ENCODE data around the gene SNRNP48.
A peak's percentile ranks its signal among the peaks of the same experiment; 100 is the strongest.

Gene SNRNP48, protein sequence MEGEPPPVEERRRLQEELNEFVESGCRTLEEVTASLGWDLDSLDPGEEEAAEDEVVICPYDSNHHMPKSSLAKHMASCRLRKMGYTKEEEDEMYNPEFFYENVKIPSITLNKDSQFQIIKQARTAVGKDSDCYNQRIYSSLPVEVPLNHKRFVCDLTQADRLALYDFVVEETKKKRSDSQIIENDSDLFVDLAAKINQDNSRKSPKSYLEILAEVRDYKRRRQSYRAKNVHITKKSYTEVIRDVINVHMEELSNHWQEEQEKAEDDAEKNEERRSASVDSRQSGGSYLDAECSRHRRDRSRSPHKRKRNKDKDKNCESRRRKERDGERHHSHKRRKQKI

DNA sequence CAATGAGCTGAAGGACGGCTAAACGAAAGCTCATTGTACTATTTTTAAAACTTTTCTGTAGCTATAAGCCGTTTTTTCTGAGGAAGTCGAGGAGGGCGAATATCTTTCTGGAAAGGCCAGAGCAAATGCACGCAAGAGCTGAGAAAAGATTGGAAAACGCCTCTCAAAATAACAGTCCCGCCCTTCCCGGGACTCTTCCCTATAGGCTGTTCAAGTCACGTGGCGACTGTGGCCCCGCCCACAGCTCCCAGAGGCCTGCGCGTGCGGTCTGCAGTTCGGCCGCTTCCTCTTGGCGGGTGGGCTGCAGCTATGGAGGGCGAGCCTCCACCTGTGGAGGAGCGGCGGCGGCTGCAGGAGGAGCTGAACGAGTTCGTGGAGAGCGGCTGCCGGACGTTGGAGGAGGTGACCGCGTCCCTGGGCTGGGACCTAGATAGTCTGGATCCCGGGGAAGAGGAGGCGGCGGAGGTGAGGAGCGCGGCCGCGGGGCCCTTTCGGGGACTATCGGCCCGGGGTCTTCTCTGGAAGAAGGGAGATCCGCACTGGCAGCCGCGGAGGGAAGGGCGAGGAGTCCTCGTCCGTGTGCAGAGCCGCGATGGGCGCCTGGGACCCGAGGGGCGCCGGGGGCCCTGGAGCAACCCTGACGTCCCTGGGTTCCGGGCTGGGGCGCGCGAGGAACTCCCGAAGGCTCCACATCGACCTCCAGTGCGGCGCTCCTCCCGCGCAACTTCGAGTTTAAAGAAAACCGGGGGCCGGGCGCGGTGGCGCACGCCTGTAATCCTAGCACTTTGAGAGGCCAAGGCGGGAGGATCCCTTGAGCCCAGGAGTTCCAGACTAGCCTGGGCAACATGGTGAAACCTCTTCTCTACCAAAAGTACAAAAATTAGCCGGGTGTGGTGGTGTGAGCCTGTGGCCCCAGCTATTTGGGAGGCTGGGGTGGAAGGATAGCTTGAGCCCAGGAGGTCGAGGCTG lies at the start of gene SNRNP48:
Gene SNRNP48 (plus strand): TSS at position 250 of the 969 bp plus-strand sequence. CDS start 60 bp downstream, at position 310.
- Histone ChIP-seq H3K27ac (peak within 1 kb of the TSS; percentile 91), H3K4me3 (peak within 1 kb of the TSS; percentile 94), H3K4me2 (peak within 1 kb of the TSS; percentile 92), H3K4me1 (peaks cover 29% of the 10 kb centered on the region), H3K9ac (peak within 1 kb of the TSS; percentile 91), H3K36me3 (peaks cover 26% of the 10 kb centered on the region), H4K20me1 (peaks cover 37% of the 10 kb centered on the region), H3K9me3 (no peaks in the 10 kb centered on the region), H3K27me3 (no peaks in the 10 kb centered on the region)
- TF ChIP-seq Cebpa-rat (IDR thresholded peaks at IDR 0.05), result no peak

DNA sequence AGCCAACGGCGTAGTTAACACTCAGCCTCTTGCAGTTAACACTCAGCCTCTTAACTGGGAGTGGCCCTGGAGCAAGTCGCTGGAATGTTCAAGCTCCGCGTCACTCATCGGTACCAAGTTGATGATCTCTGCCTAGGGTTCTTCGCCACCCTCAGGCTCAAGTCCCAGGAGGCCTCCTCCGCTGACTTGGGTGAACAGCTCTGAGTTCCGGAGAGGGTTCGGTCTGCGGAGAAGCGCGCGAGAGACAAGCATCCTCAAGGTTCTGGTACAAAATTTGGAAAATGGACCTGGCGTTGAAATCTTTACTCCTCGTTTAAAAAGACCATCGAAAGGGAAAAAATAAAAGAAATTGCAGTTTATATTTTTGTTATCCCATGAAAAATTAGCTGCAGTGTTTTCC lies 49.4 kb upstream of the SNRNP48 start:
- Histone ChIP-seq H3K36me3 (no peaks in the 10 kb centered on the region), H3K27me3 (peaks cover 82% of the 10 kb centered on the region), H3K4me2 (no peak overlapping the region), H3K4me3 (no peak overlapping the region), H3K4me1 (peaks cover 23% of the 10 kb centered on the region), H3K9ac (no peak overlapping the region), H4K20me1 (peaks cover 56% of the 10 kb centered on the region), H3K27ac (no peak overlapping the region), H3K9me3 (no peaks in the 10 kb centered on the region)
- no peak for TF ChIP-seq Cebpa-rat (IDR thresholded peaks at IDR 0.05)

DNA sequence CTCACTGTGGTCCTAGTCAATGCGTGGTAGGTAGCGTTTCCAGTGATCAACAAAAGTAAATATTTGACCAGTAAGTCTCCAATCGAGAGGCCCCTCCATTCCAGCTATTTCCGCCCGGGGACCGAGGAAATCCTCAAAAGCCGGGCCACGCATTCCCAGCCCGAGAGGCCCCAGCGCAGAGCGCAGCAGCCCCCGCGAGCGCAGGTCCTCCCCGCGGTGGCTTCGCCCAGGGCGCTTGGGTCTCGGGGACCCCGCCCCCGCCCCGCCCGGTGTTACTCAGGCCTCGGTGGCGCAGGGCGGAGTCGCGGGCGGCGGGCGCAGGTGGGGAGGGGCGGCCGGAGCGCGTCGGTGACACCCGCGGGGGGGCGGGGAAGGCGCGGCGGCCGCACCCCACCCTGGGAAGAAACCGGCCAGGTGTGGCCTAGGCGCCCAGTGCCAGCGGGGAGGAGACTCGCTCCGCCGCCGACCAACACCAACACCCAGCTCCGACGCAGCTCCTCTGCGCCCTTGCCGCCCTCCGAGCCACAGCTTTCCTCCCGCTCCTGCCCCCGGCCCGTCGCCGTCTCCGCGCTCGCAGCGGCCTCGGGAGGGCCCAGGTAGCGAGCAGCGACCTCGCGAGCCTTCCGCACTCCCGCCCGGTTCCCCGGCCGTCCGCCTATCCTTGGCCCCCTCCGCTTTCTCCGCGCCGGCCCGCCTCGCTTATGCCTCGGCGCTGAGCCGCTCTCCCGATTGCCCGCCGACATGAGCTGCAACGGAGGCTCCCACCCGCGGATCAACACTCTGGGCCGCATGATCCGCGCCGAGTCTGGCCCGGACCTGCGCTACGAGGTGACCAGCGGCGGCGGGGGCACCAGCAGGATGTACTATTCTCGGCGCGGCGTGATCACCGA lies 48.6 kb upstream of the SNRNP48 start, which contains the start of gene DSP:
Gene DSP (plus strand): TSS at position 497 of the 890 bp plus-strand sequence. CDS start 245 bp downstream, at position 742.
- H3K9ac ChIP-seq, result 0 out of 2 replicates have a peak within 1 kb of the TSS, but pooled peaks have one; percentile 4
- no peaks in the 10 kb centered on the region for H3K9me3 ChIP-seq
- H3K27ac ChIP-seq, result no peak within 1 kb of the TSS
- H3K4me3 ChIP-seq, result peak within 1 kb of the TSS; percentile 66
- peaks cover 91% of the 10 kb centered on the region for H3K27me3 ChIP-seq
- H4K20me1 ChIP-seq, result peaks cover 58% of the 10 kb centered on the region
- no peaks in the 10 kb centered on the region for H3K36me3 ChIP-seq
- peaks cover 23% of the 10 kb centered on the region for H3K4me1 ChIP-seq
- no peak for TF ChIP-seq Cebpa-rat (IDR thresholded peaks at IDR 0.05)
- peak within 1 kb of the TSS; percentile 96 for H3K4me2 ChIP-seq

DNA sequence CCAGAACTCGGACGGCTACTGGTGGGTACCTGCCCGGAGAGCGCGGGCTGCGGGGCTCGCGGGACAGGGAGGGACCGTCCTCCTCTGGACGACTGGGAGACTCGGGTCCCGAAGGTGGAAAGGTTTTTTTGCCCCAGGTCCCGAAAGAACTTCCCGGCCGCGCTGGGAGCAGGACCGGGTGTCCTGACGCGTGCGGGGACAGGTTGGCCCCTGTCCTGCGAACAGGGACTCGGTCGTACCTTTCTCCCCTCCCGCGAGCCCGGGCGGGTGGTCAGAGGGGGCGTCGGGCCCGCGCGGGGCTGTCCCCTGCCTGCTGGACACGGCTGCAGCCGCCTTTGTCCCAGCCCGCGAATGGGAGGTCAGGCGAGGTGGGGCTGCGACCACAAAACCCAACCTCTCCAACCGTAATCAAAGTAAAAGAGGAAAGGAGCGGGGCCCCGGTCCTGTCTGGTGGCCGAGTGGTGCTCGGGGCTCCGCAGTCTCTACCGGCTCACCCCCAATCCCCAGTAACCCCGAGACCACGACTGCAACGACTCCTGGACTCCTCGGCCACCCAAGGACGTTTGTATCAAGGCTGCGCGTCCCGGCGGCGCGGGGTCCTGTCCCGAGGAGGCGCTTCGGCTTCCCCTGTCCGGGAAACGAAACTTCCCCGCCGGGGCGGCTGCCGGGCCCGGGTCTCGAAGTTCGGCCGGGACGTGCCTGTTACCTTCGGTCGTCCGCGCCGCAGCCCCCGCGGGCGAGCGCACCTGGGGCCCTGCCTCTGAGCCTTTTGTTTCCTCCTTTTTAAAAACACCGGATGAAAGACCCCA lies 47.7 kb upstream of the SNRNP48 start:
- Histone ChIP-seq H3K4me3 (peak overlapping the region; percentile 66), H3K27me3 (peaks cover 96% of the 10 kb centered on the region), H3K27ac (no peak overlapping the region)

DNA sequence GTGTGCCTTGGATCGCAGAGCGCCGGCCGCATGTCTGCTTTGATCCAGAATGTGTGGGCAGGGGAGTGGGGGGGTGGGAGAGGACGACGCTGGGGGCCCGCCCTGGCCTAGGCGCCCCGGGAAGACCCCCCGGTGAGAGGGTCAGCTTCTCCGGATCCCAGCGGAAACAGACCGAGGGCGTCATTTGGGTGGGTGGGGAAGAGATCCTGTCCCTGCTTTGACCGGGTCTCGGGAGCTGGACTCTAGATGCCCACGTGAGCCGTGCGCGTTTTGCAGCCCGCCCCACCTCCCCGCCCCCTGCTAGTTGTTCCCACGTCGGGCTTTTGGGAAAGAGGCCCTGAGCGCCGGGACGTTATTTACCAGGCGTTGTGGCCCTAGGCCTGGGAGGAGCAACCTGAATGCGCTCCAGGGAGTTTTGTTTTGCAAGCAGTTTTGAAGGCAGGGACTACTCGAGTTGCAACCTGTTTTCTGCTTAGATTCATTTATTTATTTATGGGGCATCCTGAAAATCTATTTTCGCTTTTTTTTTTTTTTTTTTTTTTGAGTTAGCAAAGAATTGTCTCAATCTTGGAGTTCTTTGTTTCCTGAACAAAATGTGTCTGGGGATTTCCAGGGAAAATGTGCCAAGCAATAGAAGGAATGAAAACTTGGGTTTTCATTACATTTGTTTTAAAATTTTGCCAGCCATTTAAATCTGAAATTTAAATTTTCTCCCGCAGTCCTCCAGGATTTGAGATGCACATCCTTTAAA lies 46.9 kb upstream of the SNRNP48 start:
- Histone ChIP-seq H3K36me3 (no peaks in the 10 kb centered on the region), H3K9me3 (no peaks in the 10 kb centered on the region), H3K4me2 (peak overlapping the region; percentile 96), H4K20me1 (peaks cover 58% of the 10 kb centered on the region), H3K4me1 (peaks cover 23% of the 10 kb centered on the region), H3K9ac (no peak overlapping the region), H3K27ac (no peak overlapping the region), H3K4me3 (peak overlapping the region; percentile 66), H3K27me3 (peaks cover 92% of the 10 kb centered on the region)
- TF ChIP-seq Cebpa-rat (IDR thresholded peaks at IDR 0.05), result no peak

More for the DNA sequence above, 47.7 kb upstream of the SNRNP48 start:
- peak overlapping the region; percentile 96 for H3K4me2 ChIP-seq
- H4K20me1 ChIP-seq, result peaks cover 58% of the 10 kb centered on the region
- peaks cover 23% of the 10 kb centered on the region for H3K4me1 ChIP-seq
- 0 out of 2 replicates have a peak overlapping the region, but pooled peaks have one; percentile 4 for H3K9ac ChIP-seq
- H3K9me3 ChIP-seq, result no peaks in the 10 kb centered on the region
- no peaks in the 10 kb centered on the region for H3K36me3 ChIP-seq
- TF ChIP-seq Cebpa-rat (IDR thresholded peaks at IDR 0.05), result no peak

DNA sequence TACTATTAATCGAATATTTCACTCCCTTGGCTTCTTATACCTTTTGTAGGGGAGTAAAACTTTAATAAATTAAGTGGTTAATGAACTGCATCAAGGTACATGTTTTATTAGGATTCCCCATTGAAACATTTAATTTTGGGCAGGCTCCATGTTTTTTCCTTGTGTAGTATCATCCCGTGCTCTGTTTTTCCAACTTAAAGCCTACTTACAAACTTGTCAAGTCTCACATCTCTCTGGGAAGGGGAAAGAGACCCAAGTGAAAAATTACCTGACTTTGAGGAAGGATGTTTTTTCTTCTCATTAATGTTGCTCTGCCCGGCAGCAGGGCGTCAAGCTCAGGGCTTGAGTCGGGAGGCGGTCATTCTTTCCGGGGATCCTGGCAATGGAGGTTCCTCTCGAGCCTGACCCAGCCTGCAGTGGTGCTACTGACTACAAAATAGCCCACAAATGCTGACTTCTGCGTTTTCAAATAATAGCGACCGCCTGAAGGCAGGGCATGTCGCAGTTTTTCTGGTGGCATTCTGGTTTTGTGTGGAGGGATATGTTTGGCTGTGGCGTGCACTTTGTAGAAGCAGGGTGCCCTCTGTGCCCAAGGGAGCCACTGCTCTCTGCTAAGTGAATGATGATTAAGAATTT lies 46.1 kb upstream of the SNRNP48 start:
- Histone ChIP-seq H4K20me1 (peaks cover 58% of the 10 kb centered on the region), H3K9ac (no peak overlapping the region), H3K4me3 (no peak overlapping the region)

DNA sequence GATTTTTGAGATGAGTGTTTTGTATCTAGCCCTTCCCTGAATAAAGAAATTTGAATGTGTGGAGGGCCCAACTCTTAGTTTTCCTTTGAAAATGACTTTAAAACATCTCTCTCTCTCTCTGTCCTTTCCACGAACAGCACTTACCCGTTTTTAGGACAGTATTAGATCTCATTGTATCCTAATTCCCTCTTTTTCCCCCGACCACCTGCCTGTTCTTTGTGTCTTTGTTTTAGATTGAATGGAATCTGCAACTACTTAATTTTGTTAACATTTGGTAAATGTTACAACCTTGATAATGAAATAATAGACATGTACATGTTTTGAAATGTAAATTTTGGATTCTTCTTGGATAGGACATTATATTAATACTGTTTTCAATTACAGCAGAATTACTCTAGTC lies 45.4 kb upstream of the SNRNP48 start:
- no peak for TF ChIP-seq Cebpa-rat (IDR thresholded peaks at IDR 0.05)
- H3K27ac ChIP-seq, result no peak overlapping the region
- H3K4me3 ChIP-seq, result no peak overlapping the region
- peaks cover 56% of the 10 kb centered on the region for H4K20me1 ChIP-seq
- peaks cover 76% of the 10 kb centered on the region for H3K27me3 ChIP-seq
- H3K4me1 ChIP-seq, result peaks cover 23% of the 10 kb centered on the region
- no peaks in the 10 kb centered on the region for H3K9me3 ChIP-seq
- no peak overlapping the region for H3K4me2 ChIP-seq
- no peaks in the 10 kb centered on the region for H3K36me3 ChIP-seq
- no peak overlapping the region for H3K9ac ChIP-seq

More for the DNA sequence above, 46.1 kb upstream of the SNRNP48 start:
- no peak for TF ChIP-seq Cebpa-rat (IDR thresholded peaks at IDR 0.05)
- no peaks in the 10 kb centered on the region for H3K9me3 ChIP-seq
- H3K36me3 ChIP-seq, result no peaks in the 10 kb centered on the region
- H3K27ac ChIP-seq, result no peak overlapping the region
- peaks cover 83% of the 10 kb centered on the region for H3K27me3 ChIP-seq
- no peak overlapping the region for H3K4me2 ChIP-seq
- H3K4me1 ChIP-seq, result peaks cover 23% of the 10 kb centered on the region
